ENCODE data around the gene FNIP1.

- TF ChIP-seq, protein P1, sequence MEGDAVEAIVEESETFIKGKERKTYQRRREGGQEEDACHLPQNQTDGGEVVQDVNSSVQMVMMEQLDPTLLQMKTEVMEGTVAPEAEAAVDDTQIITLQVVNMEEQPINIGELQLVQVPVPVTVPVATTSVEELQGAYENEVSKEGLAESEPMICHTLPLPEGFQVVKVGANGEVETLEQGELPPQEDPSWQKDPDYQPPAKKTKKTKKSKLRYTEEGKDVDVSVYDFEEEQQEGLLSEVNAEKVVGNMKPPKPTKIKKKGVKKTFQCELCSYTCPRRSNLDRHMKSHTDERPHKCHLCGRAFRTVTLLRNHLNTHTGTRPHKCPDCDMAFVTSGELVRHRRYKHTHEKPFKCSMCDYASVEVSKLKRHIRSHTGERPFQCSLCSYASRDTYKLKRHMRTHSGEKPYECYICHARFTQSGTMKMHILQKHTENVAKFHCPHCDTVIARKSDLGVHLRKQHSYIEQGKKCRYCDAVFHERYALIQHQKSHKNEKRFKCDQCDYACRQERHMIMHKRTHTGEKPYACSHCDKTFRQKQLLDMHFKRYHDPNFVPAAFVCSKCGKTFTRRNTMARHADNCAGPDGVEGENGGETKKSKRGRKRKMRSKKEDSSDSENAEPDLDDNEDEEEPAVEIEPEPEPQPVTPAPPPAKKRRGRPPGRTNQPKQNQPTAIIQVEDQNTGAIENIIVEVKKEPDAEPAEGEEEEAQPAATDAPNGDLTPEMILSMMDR (IDR thresholded peaks at IDR 0.05): no peak
- no peak for TF ChIP-seq EZH2 (IDR thresholded peaks at IDR 0.05; ENCODE audit: borderline replicate concordance, insufficient read depth, low read depth, low read length, poor library complexity, severe bottlenecking)
Observed at GRCh38 chr5:131644370-131644769, 152.4 kb downstream of the FNIP1 start.
